Activated naive CD4-positive, alpha-beta T cell treated with anti-CD3 and anti-CD28 coated beads, Interleukin-2, amount 10 ng/mL, durations not matched to agents 7 days and 5 days (primary cell): ENCODE measurements around the gene CHST9.
"Not testable (repeated sequence)": the region's sequence is repeated elsewhere in the genome, so short reads cannot be mapped to it uniquely, and the experiment has no call there.

ENCODE experiments used
- CTCF ChIA-PET: fragments of 350-600 bp; sonication (Branson Sonifier 250); formaldehyde crosslinking; loops from one replicate; lab custom pipeline; 2021; ENCODE audit warnings: antibody characterized with exemption; lab: Charles Lee
- DNase-seq: peaks from one replicate; pipeline ENCODE4 v3.0.0-alpha.2; 2020
- H3K27ac Mint-ChIP-seq: one replicate; pipeline ENCODE4 v1.8.0; 2021; ENCODE audit warnings: mild to moderate bottlenecking, moderate library complexity, mixed read lengths
- H3K27me3 Mint-ChIP-seq: one replicate; pipeline ENCODE4 v1.8.0; 2021; ENCODE audit warnings: mild to moderate bottlenecking, mixed read lengths
- H3K36me3 Mint-ChIP-seq: one replicate; pipeline ENCODE4 v1.8.0; 2021; ENCODE audit warnings: mixed read lengths
- H3K4me1 Mint-ChIP-seq: one replicate; pipeline ENCODE4 v1.8.0; 2021; ENCODE audit warnings: mixed read lengths
- H3K4me3 Mint-ChIP-seq: one replicate; pipeline ENCODE4 v1.8.0; 2021; ENCODE audit warnings: mild to moderate bottlenecking, moderate library complexity, mixed read lengths
- H3K9me3 Mint-ChIP-seq: one replicate; pipeline ENCODE4 v1.8.0; 2021; ENCODE audit warnings: mixed read lengths

CHST9 gene

DNA sequence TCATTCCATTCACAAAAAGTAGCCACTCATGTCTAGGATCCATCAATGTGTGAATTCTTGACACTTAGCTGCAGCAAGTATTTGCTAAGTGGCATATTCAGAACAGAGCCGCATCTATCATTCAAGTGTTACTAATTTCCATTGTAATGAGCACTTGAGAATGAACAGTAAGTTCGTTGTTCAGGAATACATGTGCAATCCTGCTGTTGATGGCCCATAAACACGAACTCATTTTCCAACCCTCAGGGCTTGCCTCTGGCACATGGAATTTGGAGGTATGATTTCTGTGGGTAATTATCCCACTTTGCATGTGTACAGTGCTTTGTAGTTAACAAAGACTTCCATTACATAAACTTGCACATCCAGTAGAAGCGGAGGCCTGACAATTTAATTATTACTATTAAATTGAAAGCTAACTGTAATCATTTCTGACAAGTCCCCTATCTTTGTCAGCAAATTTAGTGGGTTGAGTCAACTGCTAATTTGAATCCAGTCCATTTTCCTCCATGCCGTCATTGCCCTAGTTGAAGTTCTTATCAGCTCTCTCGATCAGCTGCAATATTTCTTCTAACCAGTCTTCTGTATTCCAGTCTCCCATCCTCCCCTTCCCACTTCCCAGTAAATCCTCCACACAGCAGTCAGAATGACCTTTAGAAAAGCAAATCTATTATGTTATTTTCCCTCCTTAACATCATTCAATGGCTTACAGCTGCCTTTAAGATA is 203.6 kb downstream of the CHST9 start:
- no peak overlapping the region for H3K27ac Mint-ChIP-seq
- H3K4me3 Mint-ChIP-seq = no peak overlapping the region
- CTCF ChIA-PET = no interaction called here
- no peaks in the 10 kb centered on the region for H3K36me3 Mint-ChIP-seq
- no peaks in the 10 kb centered on the region for H3K27me3 Mint-ChIP-seq
- no peak for DNase-seq
- H3K4me1 Mint-ChIP-seq = no peaks in the 10 kb centered on the region
- no peaks in the 10 kb centered on the region for H3K9me3 Mint-ChIP-seq

DNA sequence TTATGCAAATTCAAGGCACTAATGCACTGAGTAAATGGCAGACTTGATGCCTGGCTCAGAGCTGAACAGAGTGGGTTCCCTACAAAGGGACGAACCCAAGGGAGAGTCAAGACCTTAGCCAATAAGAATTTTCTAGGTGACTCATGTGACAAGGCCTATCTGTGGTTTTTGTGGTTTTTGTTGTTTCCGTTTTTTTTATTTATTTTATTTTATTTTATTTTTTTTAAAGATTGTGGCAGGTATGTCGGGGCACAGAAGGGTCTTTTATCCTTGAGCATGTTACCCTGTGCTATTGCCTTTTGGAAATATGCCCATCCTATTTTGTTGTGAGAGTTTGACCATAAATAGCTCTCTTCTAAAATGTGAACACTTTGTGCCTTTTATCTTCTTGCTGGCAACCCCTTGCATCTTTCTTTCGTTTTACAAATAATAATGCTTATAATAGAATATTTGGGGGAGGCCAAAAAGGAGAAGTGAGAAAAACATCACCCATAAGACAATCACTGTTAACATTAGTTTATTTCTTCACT is 206.2 kb downstream of the CHST9 start:
- Mint-ChIP-seq H3K9me3 (no peaks in the 10 kb centered on the region), H3K27ac (no peak overlapping the region), H3K36me3 (no peaks in the 10 kb centered on the region), H3K27me3 (no peaks in the 10 kb centered on the region), H3K4me1 (no peaks in the 10 kb centered on the region), H3K4me3 (no peak overlapping the region)
- DNase-seq = no peak
- CTCF ChIA-PET = no interaction called here

DNA sequence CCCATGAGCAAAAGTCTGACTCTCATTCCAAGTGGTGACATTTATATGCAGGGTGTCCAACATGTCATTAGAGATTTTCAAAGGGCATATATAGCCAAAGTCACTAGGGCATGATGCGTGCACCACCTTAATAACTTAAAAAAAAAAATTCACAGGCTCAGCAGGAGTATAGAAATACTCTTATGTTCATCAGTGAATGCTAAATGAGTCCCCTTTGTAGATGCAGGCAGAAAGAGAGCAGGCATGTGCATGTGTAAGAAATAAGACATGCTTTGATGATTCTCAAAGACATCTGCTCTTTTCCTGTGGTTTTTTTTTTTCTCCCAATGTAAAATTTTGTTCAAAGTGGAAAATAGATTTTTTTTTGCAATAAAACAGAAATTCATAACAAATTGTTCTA is 207.3 kb downstream of the CHST9 start:
- Mint-ChIP-seq H3K9me3 (peaks cover 4% of the 10 kb centered on the region), H3K27ac (no peak overlapping the region), H3K4me1 (no peaks in the 10 kb centered on the region), H3K4me3 (no peak overlapping the region), H3K27me3 (no peaks in the 10 kb centered on the region), H3K36me3 (no peaks in the 10 kb centered on the region)
- DNase-seq = no peak
- CTCF ChIA-PET = no interaction called here

DNA sequence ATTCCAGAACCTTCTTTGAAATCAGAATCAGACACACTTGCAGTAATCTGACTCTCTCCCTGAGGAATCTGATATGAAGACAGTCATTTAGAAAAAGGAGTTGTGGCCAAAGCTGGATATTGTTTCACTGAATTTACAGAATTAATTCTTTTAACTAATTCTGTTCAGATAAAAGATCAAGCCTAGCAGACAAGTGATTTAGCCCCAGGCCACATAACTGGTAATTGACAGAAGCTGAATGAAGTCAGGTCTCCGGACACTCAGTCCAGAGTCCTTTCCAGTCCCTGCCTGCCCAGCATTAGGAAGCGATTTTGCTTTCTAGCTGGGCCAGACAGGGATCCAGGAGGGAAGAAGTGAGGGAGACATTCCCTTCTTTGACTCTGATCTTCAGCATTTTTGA is 208.9 kb downstream of the CHST9 start:
- CTCF ChIA-PET = no interaction called here
- no peak overlapping the region for H3K4me3 Mint-ChIP-seq
- DNase-seq = no peak
- H3K27me3 Mint-ChIP-seq = no peaks in the 10 kb centered on the region
- H3K4me1 Mint-ChIP-seq = no peaks in the 10 kb centered on the region
- H3K9me3 Mint-ChIP-seq = peaks cover 14% of the 10 kb centered on the region
- H3K36me3 Mint-ChIP-seq = no peaks in the 10 kb centered on the region
- H3K27ac Mint-ChIP-seq = no peak overlapping the region

DNA sequence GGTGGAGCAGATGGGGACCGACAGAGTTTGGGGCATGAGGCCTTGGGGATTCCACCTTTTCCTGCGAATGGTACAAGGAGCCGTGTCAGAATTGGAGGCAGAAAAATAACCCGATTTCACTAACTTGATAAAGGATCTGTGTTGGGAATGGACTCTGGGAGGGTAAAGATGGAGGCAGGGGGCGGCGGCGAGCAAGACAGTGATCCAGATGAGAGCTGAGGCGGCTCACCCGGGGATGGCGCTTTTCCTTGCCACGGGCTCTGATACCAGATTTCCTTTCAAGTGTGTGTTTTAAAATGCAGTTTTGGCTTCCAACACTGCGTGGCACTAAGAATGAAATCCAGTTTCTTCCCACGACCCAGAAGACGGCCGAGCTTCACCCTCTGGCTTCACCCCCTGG is 212.6 kb downstream of the CHST9 start:
- H3K27me3 Mint-ChIP-seq, H3K4me3 Mint-ChIP-seq, H3K27ac Mint-ChIP-seq, DNase-seq, CTCF ChIA-PET, H3K4me1 Mint-ChIP-seq, H3K36me3 Mint-ChIP-seq: not testable (repeated sequence)
- peaks cover 21% of the 10 kb centered on the region for H3K9me3 Mint-ChIP-seq

DNA sequence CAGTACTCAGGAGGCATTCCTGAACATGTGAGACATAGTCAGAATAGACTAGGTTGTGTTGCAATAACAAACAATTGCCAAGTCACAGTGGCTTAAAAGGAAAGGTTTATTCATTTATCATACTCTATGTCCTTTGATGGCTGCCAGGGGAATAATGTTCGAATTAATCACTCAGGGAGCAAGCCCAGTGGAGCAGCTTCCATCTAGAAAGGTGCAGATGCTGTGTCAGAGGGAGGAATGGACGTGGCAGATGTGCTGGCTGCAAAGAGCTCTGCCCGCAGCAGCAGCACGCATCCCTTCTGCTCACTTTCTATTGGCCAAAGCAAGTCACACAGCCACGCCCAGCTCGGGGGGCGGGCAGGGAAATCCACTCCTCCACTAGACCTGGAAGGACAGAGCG is 213.7 kb downstream of the CHST9 start:
- CTCF ChIA-PET = no interaction called here
- Mint-ChIP-seq H3K27me3 (no peaks in the 10 kb centered on the region), H3K9me3 (peaks cover 21% of the 10 kb centered on the region), H3K36me3 (no peaks in the 10 kb centered on the region), H3K27ac (no peak overlapping the region), H3K4me3 (no peak overlapping the region), H3K4me1 (no peaks in the 10 kb centered on the region)
- DNase-seq = no peak

DNA sequence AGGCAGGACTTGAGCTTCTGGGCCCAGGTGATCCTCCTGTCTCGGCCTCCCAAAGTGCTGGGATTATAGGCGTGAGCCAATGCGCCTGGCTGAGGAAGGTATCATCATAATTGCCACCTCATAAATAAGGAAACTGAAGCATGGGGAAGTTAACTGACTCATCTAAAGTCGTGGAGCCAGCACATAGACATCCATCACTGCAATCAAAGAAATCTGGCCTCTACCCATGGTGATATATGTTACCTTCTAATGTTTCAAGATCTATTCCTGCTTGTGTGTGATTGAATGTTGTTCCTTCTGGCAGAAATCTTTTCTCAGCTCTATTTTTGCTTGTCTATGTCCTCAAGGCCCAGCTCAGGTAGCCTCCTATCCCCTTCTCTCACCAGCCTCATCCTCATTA is 214.5 kb downstream of the CHST9 start:
- CTCF ChIA-PET = no interaction called here
- Mint-ChIP-seq H3K4me1 (no peaks in the 10 kb centered on the region), H3K9me3 (peaks cover 21% of the 10 kb centered on the region), H3K27ac (no peak overlapping the region), H3K36me3 (no peaks in the 10 kb centered on the region), H3K4me3 (no peak overlapping the region), H3K27me3 (no peaks in the 10 kb centered on the region)
- DNase-seq = no peak

DNA sequence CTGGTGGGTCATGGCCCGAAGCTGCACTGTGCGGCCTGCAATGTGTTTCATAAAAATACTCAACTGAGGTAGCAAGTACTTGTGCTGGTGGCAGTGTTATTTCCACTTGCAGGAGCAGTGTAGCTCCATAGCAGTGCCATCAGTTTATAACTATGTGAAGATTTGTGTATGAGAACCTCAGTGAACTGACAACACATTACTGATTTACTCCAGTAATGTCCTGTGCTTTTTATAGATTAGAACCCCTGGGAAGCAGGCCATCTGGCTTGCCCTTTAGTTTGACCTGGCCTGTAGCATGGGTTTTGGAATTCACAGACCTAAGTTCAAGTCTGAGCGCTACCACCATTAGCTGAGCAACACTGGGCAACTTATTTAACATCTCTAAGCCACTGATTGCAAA is 219.9 kb downstream of the CHST9 start:
- DNase-seq = no peak
- Mint-ChIP-seq H3K27ac (no peak overlapping the region), H3K27me3 (no peaks in the 10 kb centered on the region), H3K9me3 (peaks cover 3% of the 10 kb centered on the region), H3K36me3 (no peaks in the 10 kb centered on the region), H3K4me1 (no peaks in the 10 kb centered on the region), H3K4me3 (no peak overlapping the region)
- CTCF ChIA-PET = no interaction called here

DNA sequence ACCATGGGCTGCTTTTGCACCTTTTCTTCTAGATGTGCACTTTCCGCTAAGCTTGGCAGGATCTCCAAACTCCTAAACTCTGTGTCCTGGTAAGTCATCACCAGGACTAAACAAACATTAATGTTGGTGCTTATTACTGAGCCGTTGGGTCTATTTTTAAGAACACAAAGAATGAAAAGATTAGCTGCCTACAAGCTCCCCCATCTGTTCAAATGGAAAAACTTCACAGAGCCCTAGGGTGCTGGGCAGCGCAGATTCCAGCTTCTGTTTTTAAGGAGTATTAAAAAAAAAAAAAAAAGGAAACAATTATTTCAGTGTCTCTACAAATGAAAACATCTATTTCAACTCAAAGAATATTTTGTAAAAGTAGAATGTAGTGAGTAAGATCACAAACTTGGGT is 221.8 kb downstream of the CHST9 start:
- Mint-ChIP-seq H3K27ac (no peak overlapping the region), H3K9me3 (no peaks in the 10 kb centered on the region), H3K27me3 (no peaks in the 10 kb centered on the region), H3K4me3 (no peak overlapping the region), H3K36me3 (no peaks in the 10 kb centered on the region), H3K4me1 (no peaks in the 10 kb centered on the region)
- no peak for DNase-seq
- CTCF ChIA-PET = no interaction called here

DNA sequence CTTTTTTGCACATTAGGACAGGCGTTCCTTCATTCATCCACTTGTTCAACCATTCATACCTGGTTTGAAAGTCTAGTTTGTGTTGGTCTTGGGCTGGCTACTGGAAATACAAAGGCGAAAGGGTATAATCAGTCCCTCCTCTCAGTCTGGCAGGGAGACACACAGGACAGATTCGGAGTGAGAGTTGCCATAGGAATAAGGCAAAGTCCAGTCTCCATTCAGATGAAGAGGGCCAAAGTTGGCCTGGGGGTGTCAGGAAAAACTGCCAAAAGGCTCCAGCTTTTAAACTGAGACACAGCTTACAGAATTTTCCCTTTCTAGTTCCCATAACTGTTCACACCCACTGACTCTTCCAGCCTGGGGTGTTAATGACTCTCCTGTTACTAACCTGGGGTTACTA is 223.3 kb downstream of the CHST9 start:
- no peaks in the 10 kb centered on the region for H3K36me3 Mint-ChIP-seq
- CTCF ChIA-PET = no interaction called here
- no peaks in the 10 kb centered on the region for H3K27me3 Mint-ChIP-seq
- H3K27ac Mint-ChIP-seq = no peak overlapping the region
- H3K9me3 Mint-ChIP-seq = no peaks in the 10 kb centered on the region
- H3K4me1 Mint-ChIP-seq = no peaks in the 10 kb centered on the region
- no peak overlapping the region for H3K4me3 Mint-ChIP-seq
- DNase-seq = no peak

DNA sequence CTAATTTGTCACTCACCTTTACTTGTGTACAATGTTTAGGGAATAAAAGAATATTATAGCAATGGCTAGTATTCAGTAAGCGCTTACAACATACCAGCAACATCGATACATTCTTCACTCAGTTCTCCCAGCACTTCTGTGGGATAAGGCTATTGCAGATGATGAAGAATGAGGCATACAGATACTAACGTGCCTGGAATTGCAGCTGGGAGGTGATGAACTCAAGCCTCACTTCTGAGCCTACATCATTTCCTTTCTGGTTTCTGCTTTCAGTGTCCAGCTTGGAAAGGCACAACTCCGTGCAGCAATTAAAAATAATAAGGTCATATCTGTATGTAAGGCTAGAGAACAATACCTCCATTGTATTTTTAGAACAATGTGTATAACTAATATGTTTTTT is 224.2 kb downstream of the CHST9 start:
- CTCF ChIA-PET = interaction anchor here (0.7 kb wide), 1 partner anchor 1265 kb away, joined by 3 read pairs; no protein-coding TSS in a partner anchor
- Mint-ChIP-seq H3K4me3 (no peak overlapping the region), H3K27me3 (no peaks in the 10 kb centered on the region), H3K4me1 (no peaks in the 10 kb centered on the region), H3K9me3 (no peaks in the 10 kb centered on the region), H3K36me3 (no peaks in the 10 kb centered on the region), H3K27ac (no peak overlapping the region)
- DNase-seq = no peak

DNA sequence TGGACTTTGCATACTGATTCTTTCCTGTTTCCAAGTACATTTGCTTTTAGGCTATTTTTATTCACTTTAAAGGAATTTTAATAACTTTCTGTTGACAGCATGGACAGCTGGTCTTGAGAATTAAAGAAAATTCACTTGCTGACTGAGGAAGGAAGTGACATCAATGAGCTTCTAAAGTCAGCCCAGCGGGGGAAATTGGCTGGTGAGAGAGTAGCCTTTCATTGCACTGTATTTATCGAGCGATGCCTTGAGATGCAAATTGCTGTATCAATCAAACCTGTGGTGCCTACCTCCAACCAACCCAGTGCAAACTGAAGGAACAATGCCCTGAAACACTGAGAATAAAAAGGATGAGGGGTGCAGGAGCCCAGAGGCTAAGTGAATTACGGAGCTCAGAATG is 228.2 kb downstream of the CHST9 start:
- H3K36me3 Mint-ChIP-seq = no peaks in the 10 kb centered on the region
- CTCF ChIA-PET = no interaction called here
- H3K4me1 Mint-ChIP-seq = no peaks in the 10 kb centered on the region
- no peak overlapping the region for H3K4me3 Mint-ChIP-seq
- no peaks in the 10 kb centered on the region for H3K27me3 Mint-ChIP-seq
- no peak overlapping the region for H3K27ac Mint-ChIP-seq
- no peaks in the 10 kb centered on the region for H3K9me3 Mint-ChIP-seq
- no peak for DNase-seq

DNA sequence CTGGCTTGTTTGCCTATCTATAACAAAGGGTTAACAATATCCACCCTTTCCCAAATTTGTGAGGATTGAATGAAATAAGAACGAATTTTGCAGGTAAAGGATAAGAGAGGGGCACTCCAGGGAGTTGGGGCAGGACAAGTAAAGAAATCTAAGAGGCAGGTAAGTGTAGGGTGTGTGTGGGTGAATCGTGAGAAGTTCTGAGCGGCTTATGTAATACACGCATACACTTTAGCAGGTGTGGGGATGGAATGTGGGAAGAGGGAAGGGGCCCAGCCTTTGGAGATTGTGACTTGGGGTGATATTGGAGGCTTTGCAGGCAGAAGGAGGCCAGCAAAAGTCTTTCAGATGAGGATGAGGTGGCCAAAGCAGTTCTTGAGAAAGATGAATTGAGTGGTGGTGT is 236.4 kb downstream of the CHST9 start:
- Mint-ChIP-seq H3K9me3 (peaks cover 6% of the 10 kb centered on the region), H3K4me1 (no peaks in the 10 kb centered on the region), H3K27me3 (no peaks in the 10 kb centered on the region), H3K27ac (no peak overlapping the region), H3K4me3 (no peak overlapping the region), H3K36me3 (no peaks in the 10 kb centered on the region)
- CTCF ChIA-PET = no interaction called here
- no peak for DNase-seq

DNA sequence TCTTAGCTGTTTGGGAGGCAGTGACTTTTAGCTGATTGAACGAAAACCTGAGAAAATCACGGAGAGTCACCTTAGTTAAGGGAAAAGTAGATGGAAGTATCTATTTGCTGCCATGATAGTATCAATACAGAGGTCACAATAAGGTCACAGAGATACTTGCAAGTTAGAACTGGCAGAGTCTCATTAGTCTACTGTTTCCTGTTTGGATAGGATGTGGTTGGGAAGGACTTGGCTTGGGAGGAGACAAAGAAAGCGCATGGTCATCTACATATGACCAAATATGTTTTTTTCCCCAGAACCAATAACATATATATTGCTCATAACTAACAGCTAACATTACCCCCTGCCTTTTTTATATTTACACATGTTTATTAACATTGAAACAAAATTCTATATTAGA is 241.2 kb downstream of the CHST9 start:
- no peak for DNase-seq
- H3K9me3 Mint-ChIP-seq = peaks cover 6% of the 10 kb centered on the region
- H3K27ac Mint-ChIP-seq = no peak overlapping the region
- no peak overlapping the region for H3K4me3 Mint-ChIP-seq
- CTCF ChIA-PET = no interaction called here
- no peaks in the 10 kb centered on the region for H3K4me1 Mint-ChIP-seq
- no peaks in the 10 kb centered on the region for H3K27me3 Mint-ChIP-seq
- H3K36me3 Mint-ChIP-seq = no peaks in the 10 kb centered on the region

DNA sequence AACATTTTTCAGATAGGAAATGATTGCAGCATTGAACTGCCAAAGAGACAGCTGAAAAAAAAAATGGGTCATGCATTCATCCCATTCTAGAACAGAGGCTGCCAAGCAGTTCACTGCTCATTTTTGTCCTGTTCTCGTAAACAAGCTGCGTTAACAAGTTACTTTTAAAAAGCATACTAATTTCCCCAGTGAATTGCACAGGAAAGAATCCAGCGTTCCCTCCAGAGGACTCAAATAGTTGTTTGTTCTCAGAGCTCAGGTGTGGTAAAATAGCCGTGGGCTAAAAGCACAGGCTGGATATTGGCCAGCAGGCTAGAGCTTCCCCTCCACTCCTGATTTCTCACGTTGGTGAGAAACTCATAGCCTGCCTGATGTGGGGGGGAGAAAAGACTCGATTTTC is 243.5 kb downstream of the CHST9 start:
- H3K36me3 Mint-ChIP-seq = no peaks in the 10 kb centered on the region
- H3K4me3 Mint-ChIP-seq = no peak overlapping the region
- CTCF ChIA-PET = no interaction called here
- H3K27ac Mint-ChIP-seq = no peak overlapping the region
- H3K4me1 Mint-ChIP-seq = no peaks in the 10 kb centered on the region
- no peak for DNase-seq
- no peaks in the 10 kb centered on the region for H3K9me3 Mint-ChIP-seq
- no peaks in the 10 kb centered on the region for H3K27me3 Mint-ChIP-seq
